SK-N-SH treated with all-trans-retinoic acid at 6 μM for 48 hours (cell line): ENCODE measurements around the gene SHOC2.

Experiments
- ATAC-seq: fragments of 200-7000 bp; cut with Tn5 transposase; 3 replicates; pipeline ENCODE4 v1.9.1; 2020; ENCODE audit warnings: mild to moderate bottlenecking, moderate library complexity
- ARNTL ChIP-seq: fragments of 450-650 bp; formaldehyde crosslinking; IDR thresholded peaks from 2 replicates; pipeline ENCODE4 v1.5.0; 2020; ENCODE audit warnings: low read depth, mild to moderate bottlenecking, moderate library complexity, borderline replicate concordance
- BACH2 ChIP-seq: fragments of 250-450 bp; sonication (Bioruptor Pico); IDR thresholded peaks from 2 replicates; pipeline ENCODE4 v1.9.0; 2021; ENCODE audit warnings: mild to moderate bottlenecking, borderline replicate concordance
- CSDC2 ChIP-seq: fragments of 250-450 bp; sonication (Bioruptor Pico); IDR thresholded peaks from 2 replicates; pipeline ENCODE4 v1.5.0; 2020; ENCODE audit warnings: mild to moderate bottlenecking, moderate library complexity
- ESRRG ChIP-seq: fragments of 250-450 bp; sonication (Bioruptor Pico); IDR thresholded peaks from 2 replicates; pipeline ENCODE4 v1.6.1; 2021; ENCODE audit warnings: mild to moderate bottlenecking
- ISL1 ChIP-seq: fragments of 250-450 bp; sonication (Bioruptor Pico); IDR thresholded peaks from 2 replicates; pipeline ENCODE4 v2.1.2; 2022; ENCODE audit warnings: mild to moderate bottlenecking, moderate library complexity
- PPARA ChIP-seq: fragments of 250-450 bp; sonication (Bioruptor Pico); IDR thresholded peaks from 2 replicates; pipeline ENCODE4 v1.5.0; 2020; ENCODE audit warnings: mild to moderate bottlenecking, borderline replicate concordance
- RARB ChIP-seq: fragments of 250-450 bp; sonication (Bioruptor Pico); IDR thresholded peaks from 2 replicates; pipeline ENCODE4 v1.8.0; 2021; ENCODE audit warnings: mild to moderate bottlenecking, moderate library complexity
- SNAI2 ChIP-seq: fragments of 250-450 bp; sonication (Bioruptor Pico); IDR thresholded peaks from 2 replicates; pipeline ENCODE4 v1.5.0; 2020; ENCODE audit warnings: mild to moderate bottlenecking, moderate library complexity
- TCF4 ChIP-seq: fragments of 250-450 bp; sonication (Bioruptor Pico); IDR thresholded peaks from 2 replicates; pipeline ENCODE4 v1.8.0; 2021; ENCODE audit warnings: mild to moderate bottlenecking, moderate library complexity, borderline replicate concordance
- TOX ChIP-seq: fragments of 250-450 bp; sonication (Bioruptor Pico); IDR thresholded peaks from 2 replicates; pipeline ENCODE4 v1.8.0; 2021; ENCODE audit warnings: mild to moderate bottlenecking, moderate library complexity, borderline replicate concordance
- ZC3H10 ChIP-seq: fragments of 250-450 bp; sonication (Bioruptor Pico); IDR thresholded peaks from 2 replicates; pipeline ENCODE4 v1.5.1; 2021; ENCODE audit warnings: mild to moderate bottlenecking, moderate library complexity
- ZFP3 ChIP-seq: fragments of 250-450 bp; sonication (Bioruptor Pico); IDR thresholded peaks from 2 replicates; pipeline ENCODE4 v1.5.0; 2020; ENCODE audit warnings: mild to moderate bottlenecking, moderate library complexity
- ZFP30 ChIP-seq: fragments of 450-650 bp; formaldehyde crosslinking; IDR thresholded peaks from 2 replicates; pipeline ENCODE4 v1.5.0; 2022; ENCODE audit warnings: mild to moderate bottlenecking, moderate library complexity
- ZNF565 ChIP-seq: fragments of 450-650 bp; formaldehyde crosslinking; conservative IDR thresholded peaks from 2 replicates; pipeline ENCODE4 v1.5.0; 2020; ENCODE audit warnings: low read depth, mild to moderate bottlenecking, moderate library complexity
- ZNF70 ChIP-seq: fragments of 450-650 bp; formaldehyde crosslinking; IDR thresholded peaks from 2 replicates; pipeline ENCODE4 v1.5.0; 2020; ENCODE audit warnings: mild to moderate bottlenecking, moderate library complexity
- ZNF8 ChIP-seq: fragments of 450-650 bp; formaldehyde crosslinking; IDR thresholded peaks from 2 replicates; pipeline ENCODE4 v1.5.0; 2020; ENCODE audit warnings: mild to moderate bottlenecking, moderate library complexity
- TF ChIP-seq, protein P1 (sequence below): fragments of 250-450 bp; sonication (Bioruptor Pico); IDR thresholded peaks from 2 replicates; pipeline ENCODE4 v1.8.0; 2021; ENCODE audit warnings: low read depth, mild to moderate bottlenecking, moderate library complexity, borderline replicate concordance
- TF ChIP-seq, protein P2 (sequence below): fragments of 250-450 bp; sonication (Bioruptor Pico); IDR thresholded peaks from 2 replicates; pipeline ENCODE4 v1.5.0; 2020; ENCODE audit warnings: mild to moderate bottlenecking, moderate library complexity
- TF ChIP-seq, protein P3 (sequence below): fragments of 250-450 bp; sonication (Bioruptor Pico); IDR thresholded peaks from 2 replicates; pipeline ENCODE4 v1.5.1; 2021; ENCODE audit warnings: mild to moderate bottlenecking, moderate library complexity
- TF ChIP-seq, protein P4 (sequence below): fragments of 250-450 bp; sonication (Bioruptor Pico); IDR thresholded peaks from 2 replicates; pipeline ENCODE4 v1.5.1; 2020; ENCODE audit warnings: low read depth, mild to moderate bottlenecking, moderate library complexity
- TF ChIP-seq, protein P5 (sequence below): fragments of 250-450 bp; sonication (Bioruptor Pico); IDR thresholded peaks from 2 replicates; pipeline ENCODE4 v1.8.0; 2020; ENCODE audit warnings: mild to moderate bottlenecking, moderate library complexity, borderline replicate concordance

The SHOC2 gene

DNA sequence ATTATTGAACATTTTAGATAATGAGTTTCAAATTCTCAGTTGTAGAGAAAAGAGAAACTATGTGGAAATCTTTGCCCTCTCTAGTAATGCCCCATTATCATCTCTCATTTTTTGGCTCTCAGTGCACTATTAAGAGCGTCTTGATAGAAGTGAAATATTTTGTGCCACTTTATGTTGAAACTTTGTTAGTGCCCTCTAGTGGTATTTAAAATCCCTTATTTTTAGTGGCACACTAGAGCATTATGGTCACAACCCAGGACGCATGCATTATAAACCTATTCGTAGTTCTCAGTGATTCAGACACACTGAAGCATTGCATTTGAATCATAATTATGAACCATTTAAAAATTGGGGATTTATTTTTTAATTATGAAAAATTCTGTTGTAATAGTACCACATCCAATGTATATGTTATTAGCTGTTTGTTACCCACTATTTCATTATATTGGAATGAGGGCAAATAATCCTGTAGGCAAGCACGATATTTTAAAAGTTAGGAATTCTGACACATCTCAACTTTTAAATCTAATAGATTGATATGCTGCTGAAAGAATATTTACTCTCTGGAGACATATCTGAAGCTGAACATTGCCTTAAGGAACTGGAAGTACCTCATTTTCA, 25.7 kb upstream of the SHOC2 start:
- TF ChIP-seq, protein P1, sequence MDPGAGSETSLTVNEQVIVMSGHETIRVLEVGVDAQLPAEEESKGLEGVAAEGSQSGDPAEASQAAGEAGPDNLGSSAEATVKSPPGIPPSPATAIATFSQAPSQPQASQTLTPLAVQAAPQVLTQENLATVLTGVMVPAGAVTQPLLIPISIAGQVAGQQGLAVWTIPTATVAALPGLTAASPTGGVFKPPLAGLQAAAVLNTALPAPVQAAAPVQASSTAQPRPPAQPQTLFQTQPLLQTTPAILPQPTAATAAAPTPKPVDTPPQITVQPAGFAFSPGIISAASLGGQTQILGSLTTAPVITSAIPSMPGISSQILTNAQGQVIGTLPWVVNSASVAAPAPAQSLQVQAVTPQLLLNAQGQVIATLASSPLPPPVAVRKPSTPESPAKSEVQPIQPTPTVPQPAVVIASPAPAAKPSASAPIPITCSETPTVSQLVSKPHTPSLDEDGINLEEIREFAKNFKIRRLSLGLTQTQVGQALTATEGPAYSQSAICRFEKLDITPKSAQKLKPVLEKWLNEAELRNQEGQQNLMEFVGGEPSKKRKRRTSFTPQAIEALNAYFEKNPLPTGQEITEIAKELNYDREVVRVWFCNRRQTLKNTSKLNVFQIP (CRISPR knock-in tag), result no peak
- TF ChIP-seq ESRRG, result no peak
- no peak for TF ChIP-seq ZNF8 (CRISPR knock-in tag)
- no peak for TF ChIP-seq ARNTL (CRISPR knock-in tag)
- TF ChIP-seq, protein P2, sequence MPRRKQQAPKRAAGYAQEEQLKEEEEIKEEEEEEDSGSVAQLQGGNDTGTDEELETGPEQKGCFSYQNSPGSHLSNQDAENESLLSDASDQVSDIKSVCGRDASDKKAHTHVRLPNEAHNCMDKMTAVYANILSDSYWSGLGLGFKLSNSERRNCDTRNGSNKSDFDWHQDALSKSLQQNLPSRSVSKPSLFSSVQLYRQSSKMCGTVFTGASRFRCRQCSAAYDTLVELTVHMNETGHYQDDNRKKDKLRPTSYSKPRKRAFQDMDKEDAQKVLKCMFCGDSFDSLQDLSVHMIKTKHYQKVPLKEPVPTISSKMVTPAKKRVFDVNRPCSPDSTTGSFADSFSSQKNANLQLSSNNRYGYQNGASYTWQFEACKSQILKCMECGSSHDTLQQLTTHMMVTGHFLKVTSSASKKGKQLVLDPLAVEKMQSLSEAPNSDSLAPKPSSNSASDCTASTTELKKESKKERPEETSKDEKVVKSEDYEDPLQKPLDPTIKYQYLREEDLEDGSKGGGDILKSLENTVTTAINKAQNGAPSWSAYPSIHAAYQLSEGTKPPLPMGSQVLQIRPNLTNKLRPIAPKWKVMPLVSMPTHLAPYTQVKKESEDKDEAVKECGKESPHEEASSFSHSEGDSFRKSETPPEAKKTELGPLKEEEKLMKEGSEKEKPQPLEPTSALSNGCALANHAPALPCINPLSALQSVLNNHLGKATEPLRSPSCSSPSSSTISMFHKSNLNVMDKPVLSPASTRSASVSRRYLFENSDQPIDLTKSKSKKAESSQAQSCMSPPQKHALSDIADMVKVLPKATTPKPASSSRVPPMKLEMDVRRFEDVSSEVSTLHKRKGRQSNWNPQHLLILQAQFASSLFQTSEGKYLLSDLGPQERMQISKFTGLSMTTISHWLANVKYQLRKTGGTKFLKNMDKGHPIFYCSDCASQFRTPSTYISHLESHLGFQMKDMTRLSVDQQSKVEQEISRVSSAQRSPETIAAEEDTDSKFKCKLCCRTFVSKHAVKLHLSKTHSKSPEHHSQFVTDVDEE (CRISPR knock-in tag), result no peak
- TF ChIP-seq ZC3H10, result no peak
- no peak for TF ChIP-seq CSDC2
- TF ChIP-seq RARB (CRISPR knock-in tag), result no peak
- TF ChIP-seq ZNF565, result no peak
- TF ChIP-seq, protein P3, sequence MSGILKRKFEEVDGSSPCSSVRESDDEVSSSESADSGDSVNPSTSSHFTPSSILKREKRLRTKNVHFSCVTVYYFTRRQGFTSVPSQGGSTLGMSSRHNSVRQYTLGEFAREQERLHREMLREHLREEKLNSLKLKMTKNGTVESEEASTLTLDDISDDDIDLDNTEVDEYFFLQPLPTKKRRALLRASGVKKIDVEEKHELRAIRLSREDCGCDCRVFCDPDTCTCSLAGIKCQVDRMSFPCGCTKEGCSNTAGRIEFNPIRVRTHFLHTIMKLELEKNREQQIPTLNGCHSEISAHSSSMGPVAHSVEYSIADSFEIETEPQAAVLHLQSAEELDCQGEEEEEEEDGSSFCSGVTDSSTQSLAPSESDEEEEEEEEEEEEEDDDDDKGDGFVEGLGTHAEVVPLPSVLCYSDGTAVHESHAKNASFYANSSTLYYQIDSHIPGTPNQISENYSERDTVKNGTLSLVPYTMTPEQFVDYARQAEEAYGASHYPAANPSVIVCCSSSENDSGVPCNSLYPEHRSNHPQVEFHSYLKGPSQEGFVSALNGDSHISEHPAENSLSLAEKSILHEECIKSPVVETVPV (CRISPR knock-in tag), result no peak
- TF ChIP-seq ISL1 (CRISPR knock-in tag), result no peak
- no peak for TF ChIP-seq TCF4 (CRISPR knock-in tag)
- ATAC-seq, result peak; percentile 90

DNA sequence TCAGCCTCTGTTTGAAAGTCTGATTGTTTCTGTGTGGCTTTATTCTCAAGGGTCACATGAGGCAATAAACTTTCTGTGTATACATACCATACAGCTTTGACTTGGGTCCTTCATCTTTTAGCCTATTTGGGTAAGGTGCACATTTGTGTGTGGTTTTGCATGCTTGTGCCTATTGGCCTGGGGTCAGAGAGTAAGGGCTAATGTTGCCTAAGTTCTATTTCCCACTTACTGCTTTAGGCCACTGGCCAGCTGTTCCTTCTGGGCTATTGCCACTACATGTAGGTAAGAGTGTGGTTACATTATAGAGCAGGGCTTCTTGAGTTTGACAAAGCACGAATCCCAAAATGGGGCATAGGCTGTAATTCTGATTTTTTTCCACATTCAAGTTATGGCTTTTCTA, 22.2 kb upstream of the SHOC2 start:
- TF ChIP-seq ZFP3 (CRISPR knock-in tag), result no peak
- no peak for TF ChIP-seq ARNTL (CRISPR knock-in tag)
- TF ChIP-seq ZNF565, result no peak
- no peak for TF ChIP-seq ESRRG
- no peak for TF ChIP-seq ZFP30 (CRISPR knock-in tag)
- TF ChIP-seq ZNF8 (CRISPR knock-in tag), result no peak
- TF ChIP-seq, protein P3 (CRISPR knock-in tag), result no peak
- TF ChIP-seq CSDC2, result no peak
- ATAC-seq, result no peak

DNA sequence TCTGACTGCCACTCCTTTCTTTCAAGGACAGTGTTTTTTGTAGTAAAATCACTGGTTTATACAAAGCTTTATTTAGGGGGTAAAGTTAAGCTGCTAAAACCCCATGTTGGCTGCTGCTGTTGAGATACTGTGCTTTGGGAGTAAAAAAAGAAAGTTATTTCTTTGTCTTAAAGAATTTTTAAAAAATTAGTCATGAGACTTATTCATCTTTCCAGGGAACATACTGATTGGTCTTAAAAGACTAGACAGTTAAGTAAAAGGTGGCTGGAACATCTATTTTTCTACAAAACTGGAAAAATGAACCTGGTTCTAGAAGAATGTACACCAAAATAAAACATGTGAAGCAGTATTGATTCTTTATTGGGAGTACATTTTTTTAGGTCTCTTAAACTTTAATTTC, 21.0 kb upstream of the SHOC2 start:
- ATAC-seq, result no peak
- TF ChIP-seq BACH2 (CRISPR knock-in tag), result no peak
- no peak for TF ChIP-seq ARNTL (CRISPR knock-in tag)
- TF ChIP-seq, protein P4, sequence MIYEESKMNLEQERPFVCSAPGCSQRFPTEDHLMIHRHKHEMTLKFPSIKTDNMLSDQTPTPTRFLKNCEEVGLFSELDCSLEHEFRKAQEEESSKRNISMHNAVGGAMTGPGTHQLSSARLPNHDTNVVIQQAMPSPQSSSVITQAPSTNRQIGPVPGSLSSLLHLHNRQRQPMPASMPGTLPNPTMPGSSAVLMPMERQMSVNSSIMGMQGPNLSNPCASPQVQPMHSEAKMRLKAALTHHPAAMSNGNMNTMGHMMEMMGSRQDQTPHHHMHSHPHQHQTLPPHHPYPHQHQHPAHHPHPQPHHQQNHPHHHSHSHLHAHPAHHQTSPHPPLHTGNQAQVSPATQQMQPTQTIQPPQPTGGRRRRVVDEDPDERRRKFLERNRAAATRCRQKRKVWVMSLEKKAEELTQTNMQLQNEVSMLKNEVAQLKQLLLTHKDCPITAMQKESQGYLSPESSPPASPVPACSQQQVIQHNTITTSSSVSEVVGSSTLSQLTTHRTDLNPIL (CRISPR knock-in tag), result no peak
- TF ChIP-seq TCF4 (CRISPR knock-in tag), result no peak
- TF ChIP-seq, protein P2 (CRISPR knock-in tag), result no peak
- no peak for TF ChIP-seq ZFP3 (CRISPR knock-in tag)
- TF ChIP-seq RARB (CRISPR knock-in tag), result no peak
- no peak for TF ChIP-seq ZNF70 (CRISPR knock-in tag)
- TF ChIP-seq ZNF565, result no peak
- no peak for TF ChIP-seq SNAI2
- TF ChIP-seq ZC3H10, result no peak
- TF ChIP-seq, protein P5, sequence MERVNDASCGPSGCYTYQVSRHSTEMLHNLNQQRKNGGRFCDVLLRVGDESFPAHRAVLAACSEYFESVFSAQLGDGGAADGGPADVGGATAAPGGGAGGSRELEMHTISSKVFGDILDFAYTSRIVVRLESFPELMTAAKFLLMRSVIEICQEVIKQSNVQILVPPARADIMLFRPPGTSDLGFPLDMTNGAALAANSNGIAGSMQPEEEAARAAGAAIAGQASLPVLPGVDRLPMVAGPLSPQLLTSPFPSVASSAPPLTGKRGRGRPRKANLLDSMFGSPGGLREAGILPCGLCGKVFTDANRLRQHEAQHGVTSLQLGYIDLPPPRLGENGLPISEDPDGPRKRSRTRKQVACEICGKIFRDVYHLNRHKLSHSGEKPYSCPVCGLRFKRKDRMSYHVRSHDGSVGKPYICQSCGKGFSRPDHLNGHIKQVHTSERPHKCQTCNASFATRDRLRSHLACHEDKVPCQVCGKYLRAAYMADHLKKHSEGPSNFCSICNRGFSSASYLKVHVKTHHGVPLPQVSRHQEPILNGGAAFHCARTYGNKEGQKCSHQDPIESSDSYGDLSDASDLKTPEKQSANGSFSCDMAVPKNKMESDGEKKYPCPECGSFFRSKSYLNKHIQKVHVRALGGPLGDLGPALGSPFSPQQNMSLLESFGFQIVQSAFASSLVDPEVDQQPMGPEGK (CRISPR knock-in tag), result no peak
- no peak for TF ChIP-seq PPARA (CRISPR knock-in tag)
- TF ChIP-seq, protein P1 (CRISPR knock-in tag), result no peak
- TF ChIP-seq TOX (CRISPR knock-in tag), result no peak
